ENCODE data around the gene TTC34.

GRCh38 chr1:2811533-2811918 lies 10.0 kb upstream of the TTC34 start:
- TF ChIP-seq CHD1 (IDR thresholded peaks at IDR 0.05; ENCODE audit: low read depth, low read length): no peak
- no peak for TF ChIP-seq POLR2A (IDR thresholded peaks at IDR 0.05; ENCODE audit: low read depth, low read length)
- TF ChIP-seq CTCF (conservative IDR thresholded peaks at IDR 0.05; ENCODE audit: low read depth, low read length): no peak
- TF ChIP-seq SMC3 (IDR thresholded peaks at IDR 0.05; ENCODE audit: low read depth, low read length): no peak
- TF ChIP-seq CEBPB (IDR thresholded peaks at IDR 0.05; ENCODE audit: low read depth, low read length): no peak
- TF ChIP-seq MXI1 (IDR thresholded peaks at IDR 0.05; ENCODE audit: borderline replicate concordance, low read depth, low read length): no peak
- TF ChIP-seq RAD21 (IDR thresholded peaks at IDR 0.05; ENCODE audit: low read length): no peak
